Spleen (tissue), 11 donors: ENCODE data around the gene VSTM4. TPM values are rescaled to one million over a fixed set of nuclear protein-coding genes. Genes with fewer than 3 reads are reported as not detected.

Source experiments
- DNase-seq: peaks from one replicate; pipeline ENCODE4 v3.0.0-alpha.2; 2020
- H3K27ac ChIP-seq, 8 donors: fragments of 200-600 bp; sonication (generic) in 7 of 8; 1 replicate in 4 of 8; 2 replicates in 4 of 8; pipeline versions ENCODE4 v1.5.0 to v1.8.0; 2016 to 2021; ENCODE audit warnings: inconsistent platforms in 4 of 8, mild to moderate bottlenecking in 4 of 8, moderate library complexity in 1 of 8
- H3K27me3 ChIP-seq, 7 donors: fragments of 200-600 bp; sonication (generic) in 6 of 7; replicated peaks in 1 of 7; 1 replicate in 4 of 7; 2 replicates in 3 of 7; pipeline versions ENCODE4 v1.5.0 to v1.8.0; 2016 to 2021; ENCODE audit warnings: inconsistent platforms in 3 of 7, mild to moderate bottlenecking in 1 of 7
- H3K36me3 ChIP-seq, 6 donors: fragments of 200-600 bp; sonication (generic) in 5 of 6; 1 replicate in 4 of 6; 2 replicates in 2 of 6; pipeline versions ENCODE4 v1.5.0 to v1.8.0; 2016 to 2021; ENCODE audit warnings: inconsistent platforms in 2 of 6
- H3K4me1 ChIP-seq, 6 donors: fragments of 200-600 bp; sonication (generic) in 5 of 6; 1 replicate in 3 of 6; 2 replicates in 3 of 6; pipeline versions ENCODE4 v1.5.0 to v1.8.0; 2016 to 2021; ENCODE audit warnings: inconsistent platforms in 3 of 6
- H3K4me3 ChIP-seq, 8 donors: fragments of 200-600 bp; sonication (generic) in 7 of 8; 1 replicate in 4 of 8; 2 replicates in 4 of 8; pipeline versions ENCODE4 v1.5.0 to v1.8.0; 2016 to 2021; ENCODE audit warnings: inconsistent platforms in 4 of 8, mild to moderate bottlenecking in 4 of 8, moderate library complexity in 2 of 8
- H3K9me3 ChIP-seq, 8 donors: fragments of 200-600 bp; sonication (generic) in 7 of 8; 1 replicate in 4 of 8; 2 replicates in 4 of 8; pipeline versions ENCODE4 v1.5.0 to v1.8.0; 2016 to 2021; ENCODE audit warnings: inconsistent platforms in 4 of 8
- CTCF ChIP-seq, 11 experiments: fragments of 200-600 bp in 7 of 11; fragments of 450-650 bp in 4 of 11; sonication (generic) in 4 of 11; IDR thresholded peaks in 8 of 11; conservative IDR thresholded peaks in 3 of 11; 1 replicate in 7 of 11; 2 replicates in 4 of 11; pipeline versions ENCODE4 v1.4.0 to v1.8.0; 2016 to 2021; ENCODE audit warnings: antibody characterized with exemption in 11 of 11, inconsistent platforms in 4 of 11, mild to moderate bottlenecking in 1 of 11
- POLR2A ChIP-seq, 3 donors: fragments of 450-650 bp; IDR thresholded peaks; one replicate each; pipeline ENCODE4 v1.5.1; 2017; ENCODE audit warnings: antibody characterized with exemption in 3 of 3, mild to moderate bottlenecking in 1 of 3
- POLR2AphosphoS5 ChIP-seq, 3 donors: sonication (generic); formaldehyde crosslinking; IDR thresholded peaks; one replicate each; pipeline ENCODE4 v1.5.1; 2017; ENCODE audit warnings: antibody characterized with exemption in 3 of 3
- WGBS, 5 donors: extraction: QIAGEN DNeasy Blood & Tissue Kit in 3 of 5; methylation state at CpG; one replicate each; pipeline versions ENCODE4 v1.1.5 to v1.1.7; 2013 to 2018; 5-methylcytosine and 5-hydroxymethylcytosine counted together
- intact Hi-C: fragments of 100-400 bp; cut with DNase I; formaldehyde crosslinking; loops from one replicate; pipeline ENCODE4 v1.15.0; 2023; ENCODE audit warnings: low total_unique reads
- polyA plus RNA-seq, 3 donors: library from polyadenylated mRNA; stranded (reverse); fragments of 200-250 nt; gene quantifications; one replicate each; pipeline ENCODE4 v1.2.1, GENCODE V29; 2013
- total RNA-seq, 7 donors: library from RNA; depleted of rRNA in 3 of 7; stranded (reverse); fragments of >200 nt in 3 of 7; fragmentation: NEBNext Ultra II Directional in 4 of 7; extraction: Animal tissue kit (Norgen Biotek cat#: 25700) in 4 of 7; gene quantifications; one replicate each; pipeline versions ENCODE4 v1.1.0 to v1.2.1, GENCODE V29; 2016 to 2021
- donor health status: healthy with polysubstance abuse.
- donor health status: DM: no; HTN: no; CAD: no; lungs with moderate emphysema.
- donor health status: DM: no; HTN: no; CAD: no.
- donor health status: Bipolar disorder and iron deficiency.
- donor health status: healthy.
- donor health status: DM: no; HTN: no; CAD: no.
- donor health status: DM: yes; HTN: yes; CAD: no.

The VSTM4 gene
- total and polyA plus RNA-seq, 10 donors: 0.57 to 6.8 (median 3.1) TPM

GRCh38 chr10:49118430-49119074 is 3.2 kb upstream of the VSTM4 start:
- 77 to 87% (median 82%) methylated on average over 6 of the region's 6 CpGs for WGBS, 5 donors
- TF ChIP-seq POLR2A (IDR thresholded peaks at IDR 0.05) (no peak), CTCF (IDR thresholded peaks at IDR 0.05 in 8 of 11, conservative IDR thresholded peaks at IDR 0.05 in 3 of 11) (no peak), POLR2AphosphoS5 (IDR thresholded peaks at IDR 0.05) (no peak)
- Histone ChIP-seq H3K4me1 (peaks cover 0 to 10% (median 5%) of the 10 kb centered on the region in 6 donors), H3K4me3 (no peak overlapping the region), H3K36me3 (no peaks in the 10 kb centered on the region), H3K27ac (no peak overlapping the region), H3K27me3 (peaks cover 0 to 35% (median 14%) of the 10 kb centered on the region in 7 donors), H3K9me3 (no peaks in the 10 kb centered on the region)
- intact Hi-C loops: no loop called here
- no peak for DNase-seq

- peaks cover 0 to 10% (median 5%) of the 10 kb centered on the region in 6 donors for H3K4me1 ChIP-seq
- H3K27ac ChIP-seq: no peak overlapping the region
- intact Hi-C loops: no loop called here
- H3K27me3 ChIP-seq: peaks cover 0 to 36% (median 14%) of the 10 kb centered on the region in 7 donors
- DNase-seq: no peak
- H3K4me3 ChIP-seq: no peak overlapping the region
- no peaks in the 10 kb centered on the region for H3K9me3 ChIP-seq
- no peak for TF ChIP-seq CTCF (IDR thresholded peaks at IDR 0.05 in 8 of 11, conservative IDR thresholded peaks at IDR 0.05 in 3 of 11)
- TF ChIP-seq POLR2A (IDR thresholded peaks at IDR 0.05): no peak
- TF ChIP-seq POLR2AphosphoS5 (IDR thresholded peaks at IDR 0.05): no peak
- 64 to 89% (median 75%) methylated on average over 4 of the region's 4 CpGs for WGBS, 5 donors
- H3K36me3 ChIP-seq: no peaks in the 10 kb centered on the region
These were observed 2.2 kb upstream of the VSTM4 start for GRCh38 chr10:49117376-49118070.

GRCh38 chr10:49116509-49117375 is 1.4 kb upstream of the VSTM4 start:
- DNase-seq: no peak
- Histone ChIP-seq H3K9me3 (no peaks in the 10 kb centered on the region), H3K4me3 (no peak overlapping the region), H3K27ac (no peak overlapping the region), H3K27me3 (peaks cover 0 to 42% (median 14%) of the 10 kb centered on the region in 7 donors), H3K36me3 (no peaks in the 10 kb centered on the region), H3K4me1 (peaks cover 0 to 10% (median 5%) of the 10 kb centered on the region in 6 donors)
- TF ChIP-seq POLR2A (IDR thresholded peaks at IDR 0.05) (no peak), POLR2AphosphoS5 (IDR thresholded peaks at IDR 0.05) (no peak), CTCF (IDR thresholded peaks at IDR 0.05 in 8 of 11, conservative IDR thresholded peaks at IDR 0.05 in 3 of 11) (no peak)
- intact Hi-C loops: no loop called here
- 89 to 93% (median 89%) methylated on average over 5 of the region's 5 CpGs for WGBS, 5 donors
